ENCODE measurements around the gene UACA. TPM values are rescaled to one million over a fixed set of nuclear protein-coding genes. Genes with fewer than 3 reads are reported as not detected.

Gene UACA
- total RNA-seq, 2 experiments from 2014 or later = 2.4 to 2.8 TPM

DNA sequence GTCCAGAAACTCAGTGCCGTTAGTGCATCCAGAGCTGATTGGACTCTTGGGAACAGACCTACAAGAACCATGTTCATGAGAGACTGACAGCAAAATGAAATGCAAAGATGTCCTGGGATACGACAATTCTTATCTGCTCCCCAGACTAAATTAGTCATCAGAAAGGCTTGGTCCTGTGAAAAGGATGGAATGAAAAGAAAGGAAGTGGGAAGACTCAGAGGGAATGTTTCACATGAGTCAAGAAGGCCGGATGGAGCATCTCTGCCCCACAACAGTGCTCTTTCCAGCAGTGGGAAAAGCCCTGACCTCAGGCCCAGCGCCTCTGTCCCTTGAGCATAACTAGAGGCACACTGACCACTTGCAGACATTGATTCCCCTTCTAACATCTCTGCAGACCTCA, 39.3 kb upstream of the UACA start:
- POLR2A ChIA-PET = no interaction called here
- TF ChIP-seq, protein P1, sequence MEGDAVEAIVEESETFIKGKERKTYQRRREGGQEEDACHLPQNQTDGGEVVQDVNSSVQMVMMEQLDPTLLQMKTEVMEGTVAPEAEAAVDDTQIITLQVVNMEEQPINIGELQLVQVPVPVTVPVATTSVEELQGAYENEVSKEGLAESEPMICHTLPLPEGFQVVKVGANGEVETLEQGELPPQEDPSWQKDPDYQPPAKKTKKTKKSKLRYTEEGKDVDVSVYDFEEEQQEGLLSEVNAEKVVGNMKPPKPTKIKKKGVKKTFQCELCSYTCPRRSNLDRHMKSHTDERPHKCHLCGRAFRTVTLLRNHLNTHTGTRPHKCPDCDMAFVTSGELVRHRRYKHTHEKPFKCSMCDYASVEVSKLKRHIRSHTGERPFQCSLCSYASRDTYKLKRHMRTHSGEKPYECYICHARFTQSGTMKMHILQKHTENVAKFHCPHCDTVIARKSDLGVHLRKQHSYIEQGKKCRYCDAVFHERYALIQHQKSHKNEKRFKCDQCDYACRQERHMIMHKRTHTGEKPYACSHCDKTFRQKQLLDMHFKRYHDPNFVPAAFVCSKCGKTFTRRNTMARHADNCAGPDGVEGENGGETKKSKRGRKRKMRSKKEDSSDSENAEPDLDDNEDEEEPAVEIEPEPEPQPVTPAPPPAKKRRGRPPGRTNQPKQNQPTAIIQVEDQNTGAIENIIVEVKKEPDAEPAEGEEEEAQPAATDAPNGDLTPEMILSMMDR (IDR thresholded peaks at IDR 0.05) = no peak

DNA sequence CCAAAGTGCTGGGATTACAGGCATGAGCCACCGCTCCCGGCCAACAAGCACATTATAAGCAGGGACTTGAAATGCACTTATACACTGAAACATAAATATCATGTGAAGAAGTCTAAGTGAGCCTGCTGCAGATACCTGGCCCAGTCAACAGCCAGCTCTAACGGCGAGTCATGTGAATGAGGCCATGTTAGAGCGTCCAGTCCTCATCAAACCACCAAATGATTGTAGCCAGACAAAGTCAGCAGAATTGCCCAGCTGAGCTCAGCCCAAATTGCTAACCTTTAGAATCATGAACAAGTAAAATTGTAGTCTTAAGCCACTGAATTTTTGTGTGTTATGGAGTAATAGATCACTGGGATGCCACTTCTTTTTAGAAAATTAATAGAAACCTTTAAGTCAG, 37.8 kb upstream of the UACA start:
- ChIA-PET POLR2A (no interaction called here), CTCF (interaction anchor here (2.1 kb wide), 1 partner anchor 10 kb away, joined by 6 read pairs; no protein-coding TSS in a partner anchor)
- no peak for ATAC-seq
- TF ChIP-seq, protein P1 (IDR thresholded peaks at IDR 0.05) = no peak
- no peaks in the 10 kb centered on the region for H3K36me3 Mint-ChIP-seq (ENCODE audit: low read depth)
- no peak for DNase-seq
- H3K27me3 Mint-ChIP-seq = peaks cover 4% of the 10 kb centered on the region
- no peak overlapping the region for H3K27ac Mint-ChIP-seq
- no peaks in the 10 kb centered on the region for H3K9me3 Mint-ChIP-seq
- H3K4me1 Mint-ChIP-seq (ENCODE audit: low read depth) = no peaks in the 10 kb centered on the region
- intact Hi-C loops (cut with micrococcal nuclease) = no loop called here
- H3K4me3 Mint-ChIP-seq = no peak overlapping the region

More for the DNA sequence above, 39.3 kb upstream of the UACA start:
- DNase-seq (no peak), ATAC-seq (no peak)
- Mint-ChIP-seq H3K4me1 (ENCODE audit: low read depth) (no peaks in the 10 kb centered on the region), H3K27ac (no peak overlapping the region), H3K27me3 (peaks cover 4% of the 10 kb centered on the region), H3K9me3 (no peaks in the 10 kb centered on the region), H3K36me3 (ENCODE audit: low read depth) (no peaks in the 10 kb centered on the region), H3K4me3 (no peak overlapping the region)
- CTCF ChIA-PET = no interaction called here
- intact Hi-C loops (cut with micrococcal nuclease) = no loop called here

DNA sequence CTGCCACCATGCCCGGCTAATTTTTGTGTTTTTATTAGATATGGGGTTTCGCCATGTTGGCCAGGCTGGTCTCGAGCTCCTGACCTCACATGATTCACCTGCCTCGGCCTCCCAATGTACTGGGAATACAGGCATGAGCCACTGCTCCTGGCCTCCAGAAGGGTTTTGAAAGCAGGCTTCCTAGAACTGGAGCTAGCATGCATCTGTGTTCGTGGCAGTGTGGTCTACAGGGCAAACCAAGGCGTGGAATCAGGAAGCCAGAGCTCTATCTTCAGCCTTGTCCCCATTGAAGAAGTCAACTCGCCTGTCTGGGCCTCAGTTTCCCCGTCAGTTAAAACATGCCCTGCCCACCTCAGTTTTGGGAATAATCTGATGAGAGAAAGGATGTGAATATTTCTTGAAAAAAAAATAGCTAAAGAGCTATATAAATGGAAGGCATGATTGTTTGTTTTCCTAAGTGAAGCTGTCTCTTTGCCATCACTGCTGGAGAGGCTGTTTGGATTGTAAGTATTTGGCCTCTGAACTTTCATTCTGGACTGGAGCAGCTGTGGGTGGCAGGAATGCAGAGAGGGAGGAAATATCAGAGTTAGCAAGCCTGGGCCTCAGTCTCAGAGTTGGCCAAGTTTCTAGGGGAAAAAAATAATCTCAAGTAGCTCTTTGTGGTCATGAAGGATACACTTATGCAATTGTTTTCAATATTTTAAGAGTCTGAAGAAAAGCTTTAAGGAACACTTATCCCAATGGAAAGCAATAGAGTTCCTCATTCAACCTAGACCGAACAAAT, 36.5 kb upstream of the UACA start:
- Mint-ChIP-seq H3K36me3 (ENCODE audit: low read depth) (no peaks in the 10 kb centered on the region), H3K4me1 (ENCODE audit: low read depth) (no peaks in the 10 kb centered on the region), H3K27me3 (peaks cover 4% of the 10 kb centered on the region), H3K27ac (no peak overlapping the region), H3K4me3 (no peak overlapping the region), H3K9me3 (no peaks in the 10 kb centered on the region)
- POLR2A ChIA-PET = no interaction called here
- no peak for DNase-seq
- TF ChIP-seq, protein P1 (IDR thresholded peaks at IDR 0.05) = no peak
- ATAC-seq = no peak
- intact Hi-C loops (cut with micrococcal nuclease) = no loop called here
- CTCF ChIA-PET = interaction anchor here (1.0 to 2.1 kb wide), 3 partner anchors 12 to 77 kb away, joined by 3 to 6 read pairs (median 4); no protein-coding TSS in a partner anchor

DNA sequence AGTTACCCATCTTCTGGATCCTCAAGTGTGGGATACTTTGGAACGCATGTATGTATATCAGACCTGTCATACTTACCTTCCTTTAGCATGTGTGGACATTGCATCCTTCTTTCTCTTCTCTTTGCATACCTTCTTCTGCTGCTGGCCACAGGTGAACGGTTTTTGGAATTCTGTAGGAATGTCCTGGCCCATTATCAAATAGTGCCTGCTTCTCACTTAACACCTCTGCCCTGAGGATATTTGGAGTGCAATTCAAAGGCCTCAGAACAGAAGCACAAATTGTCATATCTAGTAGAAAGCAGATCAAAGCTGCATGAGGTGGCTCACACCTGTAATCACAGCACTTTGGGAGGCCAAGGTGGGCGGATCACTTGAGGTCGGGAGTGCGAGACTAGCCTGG, 34.1 kb upstream of the UACA start:
- Mint-ChIP-seq H3K27ac (no peak overlapping the region), H3K4me1 (ENCODE audit: low read depth) (no peaks in the 10 kb centered on the region), H3K36me3 (ENCODE audit: low read depth) (no peaks in the 10 kb centered on the region), H3K27me3 (peaks cover 5% of the 10 kb centered on the region), H3K4me3 (no peak overlapping the region), H3K9me3 (no peaks in the 10 kb centered on the region)
- ATAC-seq (no peak), DNase-seq (no peak)
- TF ChIP-seq, protein P1 (IDR thresholded peaks at IDR 0.05) = no peak
- intact Hi-C loops (cut with micrococcal nuclease) = no loop called here
- ChIA-PET POLR2A (no interaction called here), CTCF (interaction anchor here (1.5 kb wide), 1 partner anchor 27 kb away, joined by 4 read pairs; no protein-coding TSS in a partner anchor)

DNA sequence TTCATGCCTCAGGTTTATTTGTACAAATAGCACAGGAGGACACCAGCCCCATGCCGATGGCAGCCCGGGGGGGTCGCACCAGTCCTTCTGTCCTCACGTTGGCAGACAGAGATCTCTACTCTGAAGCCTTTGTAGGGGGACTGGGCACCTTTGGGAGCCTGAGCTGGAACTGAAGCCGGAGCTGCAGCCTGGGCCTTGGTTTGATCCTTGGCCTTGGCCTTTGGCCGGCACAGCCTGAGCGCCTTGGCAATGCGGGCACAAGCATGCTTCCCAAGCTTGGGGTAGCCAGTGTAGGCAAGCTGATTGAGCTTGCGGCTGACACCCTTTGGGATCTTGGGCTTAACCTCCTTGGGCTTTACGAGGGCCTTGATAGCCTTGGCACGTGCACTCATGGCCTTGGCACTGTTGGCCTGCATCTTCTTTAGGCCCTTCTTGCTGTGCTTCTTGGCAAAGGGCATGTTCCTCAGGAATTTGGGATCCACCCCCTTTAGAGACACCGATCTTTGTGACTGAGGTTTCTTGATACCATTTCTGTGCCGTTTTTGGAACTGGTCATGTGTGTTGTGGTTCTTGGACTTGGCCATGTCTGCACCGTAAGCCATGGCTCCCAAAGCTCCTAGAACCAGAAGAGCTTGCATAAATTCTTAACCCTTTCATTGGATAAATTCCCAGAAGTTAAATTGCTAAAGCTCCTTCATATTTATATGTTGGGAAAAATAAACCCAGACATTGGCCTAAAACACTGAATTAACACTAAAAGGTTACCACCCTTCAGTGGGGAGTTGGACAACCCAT, 33.4 kb upstream of the UACA start:
- Mint-ChIP-seq H3K4me1 (ENCODE audit: low read depth) (no peaks in the 10 kb centered on the region), H3K27ac (no peak overlapping the region), H3K4me3 (no peak overlapping the region), H3K36me3 (ENCODE audit: low read depth) (no peaks in the 10 kb centered on the region), H3K9me3 (no peaks in the 10 kb centered on the region), H3K27me3 (peaks cover 5% of the 10 kb centered on the region)
- ATAC-seq (no peak), DNase-seq (no peak)
- TF ChIP-seq, protein P1 (IDR thresholded peaks at IDR 0.05) = no peak
- CTCF ChIA-PET = interaction anchor here (1.5 kb wide), 1 partner anchor 28 kb away, joined by 4 read pairs; no protein-coding TSS in a partner anchor
- POLR2A ChIA-PET = no interaction called here
- intact Hi-C loops (cut with micrococcal nuclease) = no loop called here
